ENCODE measurements around the gene MAP2K6.

The MAP2K6 gene

GRCh38 chr17:69427486-69428197 is 13.1 kb downstream of the MAP2K6 start:
- no peak for DNase-seq

GRCh38 chr17:69428252-69428980 is 13.9 kb downstream of the MAP2K6 start:
- peak; percentile 81 for DNase-seq

- DNase-seq = peak; percentile 11
Observed at GRCh38 chr17:69430488-69430887, 16.0 kb downstream of the MAP2K6 start.

- no peak for DNase-seq
Observed at GRCh38 chr17:69431835-69432234, 17.3 kb downstream of the MAP2K6 start.

GRCh38 chr17:69433093-69433492 is 18.6 kb downstream of the MAP2K6 start:
- no peak for DNase-seq

GRCh38 chr17:69434164-69434579 is 19.7 kb downstream of the MAP2K6 start:
- DNase-seq = peak; percentile 13

GRCh38 chr17:69435971-69436696 is 21.6 kb downstream of the MAP2K6 start:
- DNase-seq = no peak

GRCh38 chr17:69437475-69437874 is 23.0 kb downstream of the MAP2K6 start:
- DNase-seq = no peak

GRCh38 chr17:69438776-69439175 is 24.3 kb downstream of the MAP2K6 start:
- DNase-seq = no peak

DNA sequence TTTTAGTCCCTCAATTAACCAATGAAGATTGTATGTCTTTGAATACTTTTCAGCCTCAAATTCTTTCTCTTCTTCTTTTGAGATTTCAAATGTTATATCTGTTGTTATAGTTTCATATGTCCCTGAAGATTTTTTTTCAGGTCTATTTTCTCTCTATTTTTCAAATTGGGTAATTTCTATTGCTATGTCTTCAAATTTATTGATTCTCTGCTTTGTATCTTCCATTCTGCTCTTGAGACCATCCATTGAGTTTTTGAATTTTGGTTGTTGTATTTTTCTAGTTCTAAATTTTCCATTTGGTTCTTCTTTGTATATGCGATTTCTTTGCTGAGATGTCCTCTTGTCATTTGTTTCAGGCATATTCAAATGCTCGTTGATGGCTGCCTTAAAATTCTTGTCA is 26.7 kb downstream of the MAP2K6 start:
- no peak for DNase-seq

GRCh38 chr17:69443138-69443537 is 28.6 kb downstream of the MAP2K6 start:
- no peak for DNase-seq

DNA sequence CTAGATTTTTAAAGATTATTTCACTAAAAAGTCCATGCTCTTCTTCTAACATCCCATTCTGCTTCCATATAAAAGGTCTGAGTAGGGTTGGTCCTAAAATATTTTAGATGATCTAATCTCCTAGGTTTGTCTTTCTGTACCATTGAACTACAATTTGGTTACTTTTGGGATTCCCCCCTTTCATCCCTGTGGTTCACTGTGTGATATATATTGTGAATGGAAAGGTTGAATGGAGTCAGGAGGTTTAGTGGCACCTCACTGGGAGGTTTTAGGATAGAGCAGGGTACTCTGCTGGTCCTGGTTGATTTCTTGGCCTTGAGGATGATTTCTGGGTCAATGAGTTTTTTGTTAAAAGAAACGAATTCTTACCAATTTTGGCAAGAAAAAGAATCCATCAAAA is 29.5 kb downstream of the MAP2K6 start:
- DNase-seq = no peak

DNA sequence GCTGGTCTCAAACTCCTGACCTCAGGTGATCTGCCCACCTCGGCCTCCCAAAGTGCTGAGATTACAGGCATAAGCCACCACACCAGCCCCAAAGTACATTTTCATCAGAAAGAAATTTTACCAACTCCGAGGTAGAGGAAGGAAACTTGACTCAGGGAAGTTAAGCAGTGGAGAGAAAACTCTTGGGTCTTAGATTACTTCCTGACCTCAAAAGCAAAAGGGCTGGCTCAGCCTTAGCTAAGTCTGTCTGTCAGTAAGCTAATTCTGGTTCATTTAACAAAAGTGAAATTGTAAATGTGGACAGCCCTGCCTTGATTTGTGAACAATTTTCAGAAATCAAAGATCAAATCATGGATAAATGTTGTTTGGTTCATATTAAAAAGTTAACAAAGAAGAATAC is 30.6 kb downstream of the MAP2K6 start:
- DNase-seq = no peak

GRCh38 chr17:69447726-69448125 is 33.2 kb downstream of the MAP2K6 start:
- DNase-seq = no peak

DNA sequence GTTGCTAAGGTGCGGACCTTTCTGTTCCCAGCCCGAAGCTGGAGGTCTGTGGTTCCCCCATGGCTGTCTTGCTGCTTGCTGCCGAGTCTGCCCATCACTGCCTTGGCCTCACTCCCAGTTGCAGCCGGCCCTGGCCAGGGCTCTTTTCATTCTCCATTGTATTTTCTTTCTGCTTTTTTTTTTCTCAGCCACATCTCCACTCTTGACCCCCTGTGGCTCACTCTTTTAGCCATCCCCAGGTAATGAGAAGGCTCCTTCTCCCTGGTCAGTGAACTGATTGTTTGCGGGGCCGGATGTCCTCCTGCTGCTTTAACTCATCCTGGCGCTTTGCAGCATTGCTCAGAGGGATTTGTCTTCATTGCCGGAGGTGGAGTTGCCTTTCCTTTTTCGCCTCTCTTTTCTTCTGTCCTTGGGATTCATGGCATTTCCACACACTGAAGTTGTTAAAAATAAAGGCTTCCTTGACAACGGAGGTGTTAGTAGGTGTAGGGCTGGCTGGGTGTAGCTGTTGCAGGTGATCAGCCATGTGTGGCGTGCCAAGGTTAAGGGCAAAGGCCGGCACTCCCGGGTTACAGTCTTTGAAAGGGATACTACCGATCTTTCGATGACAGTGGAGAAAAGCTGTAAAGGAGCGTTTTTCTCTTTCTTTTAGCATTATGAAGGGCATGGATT is 34.1 kb downstream of the MAP2K6 start:
- no peak for DNase-seq

- DNase-seq = no peak
Observed at GRCh38 chr17:69450131-69450530, 35.6 kb downstream of the MAP2K6 start.

GRCh38 chr17:69450918-69451317 is 36.4 kb downstream of the MAP2K6 start:
- no peak for DNase-seq

- DNase-seq = no peak
Observed at GRCh38 chr17:69451416-69452394, 37.2 kb downstream of the MAP2K6 start.

- no peak for DNase-seq
Observed at GRCh38 chr17:69452664-69453260, 38.3 kb downstream of the MAP2K6 start.

DNA sequence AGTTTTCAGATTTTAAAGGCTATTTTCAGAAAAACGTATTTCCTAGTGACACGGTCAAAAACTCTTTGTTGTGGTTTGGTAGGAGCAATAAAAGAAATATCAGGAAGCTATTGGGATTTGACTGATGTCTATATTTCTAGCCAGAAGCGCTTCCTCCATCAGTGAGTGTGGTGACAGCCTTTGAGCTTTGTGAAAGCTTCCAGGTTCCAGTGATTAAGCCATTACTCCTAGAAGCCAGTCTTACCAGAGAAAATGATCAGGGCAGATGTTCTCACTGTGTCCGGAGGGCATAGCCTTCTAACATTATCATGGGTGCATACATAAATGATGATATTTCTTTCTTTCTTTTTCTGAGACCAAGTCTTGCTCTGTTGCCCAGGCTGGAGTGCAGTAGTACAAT is 39.6 kb downstream of the MAP2K6 start:
- DNase-seq = no peak

- no peak for DNase-seq
Observed at GRCh38 chr17:69455040-69455439, 40.5 kb downstream of the MAP2K6 start.

DNA sequence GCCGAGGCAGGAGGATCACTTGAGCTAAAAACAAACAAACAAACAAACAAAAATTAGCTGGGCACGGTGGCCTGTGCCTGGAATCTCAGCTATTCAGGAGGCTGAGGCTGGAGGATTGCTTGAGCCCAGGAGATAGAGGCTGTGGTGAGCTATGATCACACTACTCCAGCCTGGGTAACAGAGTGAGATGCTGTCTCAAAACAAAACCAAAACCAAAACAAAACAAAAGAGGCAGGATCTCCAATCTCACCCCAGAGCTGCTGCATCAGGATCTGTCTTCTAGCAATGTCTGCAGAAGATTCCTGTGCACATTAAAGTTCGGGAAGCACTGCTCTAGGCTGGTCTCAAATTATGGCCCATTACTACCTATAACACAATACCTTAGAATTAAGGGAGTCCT is 43.1 kb downstream of the MAP2K6 start:
- DNase-seq = peak; percentile 33
